NB4 (cell line): Measurements from ENCODE around the gene FAR1.

Experiments used
- DNase-seq: peaks from one replicate; pipeline ENCODE4 v3.0.0; 2010; ENCODE audit warnings: low read depth
- H3K4me3 ChIP-seq: one replicate; pipeline ENCODE4 v1.5.1; 2011; ENCODE audit warnings: mild to moderate bottlenecking, low read depth, low read length, moderate library complexity
- MYC ChIP-seq: IDR thresholded peaks from 2 replicates; pipeline ENCODE4 v1.6.1; 2011; ENCODE audit warnings: low read depth, low read length
- POLR2A ChIP-seq: IDR thresholded peaks from 2 replicates; pipeline ENCODE4 v1.6.1; 2011; ENCODE audit warnings: mild to moderate bottlenecking; ENCODE audit not compliant: insufficient read length; ENCODE audit errors: extremely low read depth
- TF ChIP-seq, protein P1 (sequence below): IDR thresholded peaks from 2 replicates; pipeline ENCODE4 v1.6.1; 2011; ENCODE audit warnings: low read depth, low read length
- TF ChIP-seq, protein P2 (sequence below): IDR thresholded peaks from one replicate; pipeline ENCODE4 v1.5.1; 2012; ENCODE audit warnings: low read depth, low read length

FAR1 gene

DNA sequence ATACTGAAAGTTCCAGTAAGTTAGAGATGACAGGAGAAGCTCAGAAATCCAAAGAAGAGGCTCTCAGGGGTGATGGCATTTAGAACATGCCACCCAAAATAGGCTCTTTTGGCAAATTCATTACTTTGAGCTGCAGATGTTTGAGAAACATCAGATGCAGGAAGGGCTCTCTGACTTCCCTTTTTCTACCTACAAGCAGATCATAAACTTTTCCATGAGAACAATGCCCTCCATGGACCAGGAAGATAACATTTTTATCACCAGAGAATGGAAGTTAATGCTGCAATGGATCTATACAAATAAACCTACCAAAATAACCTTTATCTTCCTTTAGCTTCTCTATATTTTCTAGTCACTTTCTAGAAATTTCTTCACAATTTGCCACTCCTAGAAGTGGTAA is 32.7 kb upstream of the FAR1 start:
- H3K4me3 ChIP-seq = no peak overlapping the region
- DNase-seq = no peak
- no peak for TF ChIP-seq MYC
- TF ChIP-seq, protein P1, sequence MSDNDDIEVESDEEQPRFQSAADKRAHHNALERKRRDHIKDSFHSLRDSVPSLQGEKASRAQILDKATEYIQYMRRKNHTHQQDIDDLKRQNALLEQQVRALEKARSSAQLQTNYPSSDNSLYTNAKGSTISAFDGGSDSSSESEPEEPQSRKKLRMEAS = no peak
- no peak for TF ChIP-seq POLR2A
- TF ChIP-seq, protein P2, sequence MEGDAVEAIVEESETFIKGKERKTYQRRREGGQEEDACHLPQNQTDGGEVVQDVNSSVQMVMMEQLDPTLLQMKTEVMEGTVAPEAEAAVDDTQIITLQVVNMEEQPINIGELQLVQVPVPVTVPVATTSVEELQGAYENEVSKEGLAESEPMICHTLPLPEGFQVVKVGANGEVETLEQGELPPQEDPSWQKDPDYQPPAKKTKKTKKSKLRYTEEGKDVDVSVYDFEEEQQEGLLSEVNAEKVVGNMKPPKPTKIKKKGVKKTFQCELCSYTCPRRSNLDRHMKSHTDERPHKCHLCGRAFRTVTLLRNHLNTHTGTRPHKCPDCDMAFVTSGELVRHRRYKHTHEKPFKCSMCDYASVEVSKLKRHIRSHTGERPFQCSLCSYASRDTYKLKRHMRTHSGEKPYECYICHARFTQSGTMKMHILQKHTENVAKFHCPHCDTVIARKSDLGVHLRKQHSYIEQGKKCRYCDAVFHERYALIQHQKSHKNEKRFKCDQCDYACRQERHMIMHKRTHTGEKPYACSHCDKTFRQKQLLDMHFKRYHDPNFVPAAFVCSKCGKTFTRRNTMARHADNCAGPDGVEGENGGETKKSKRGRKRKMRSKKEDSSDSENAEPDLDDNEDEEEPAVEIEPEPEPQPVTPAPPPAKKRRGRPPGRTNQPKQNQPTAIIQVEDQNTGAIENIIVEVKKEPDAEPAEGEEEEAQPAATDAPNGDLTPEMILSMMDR = no peak

DNA sequence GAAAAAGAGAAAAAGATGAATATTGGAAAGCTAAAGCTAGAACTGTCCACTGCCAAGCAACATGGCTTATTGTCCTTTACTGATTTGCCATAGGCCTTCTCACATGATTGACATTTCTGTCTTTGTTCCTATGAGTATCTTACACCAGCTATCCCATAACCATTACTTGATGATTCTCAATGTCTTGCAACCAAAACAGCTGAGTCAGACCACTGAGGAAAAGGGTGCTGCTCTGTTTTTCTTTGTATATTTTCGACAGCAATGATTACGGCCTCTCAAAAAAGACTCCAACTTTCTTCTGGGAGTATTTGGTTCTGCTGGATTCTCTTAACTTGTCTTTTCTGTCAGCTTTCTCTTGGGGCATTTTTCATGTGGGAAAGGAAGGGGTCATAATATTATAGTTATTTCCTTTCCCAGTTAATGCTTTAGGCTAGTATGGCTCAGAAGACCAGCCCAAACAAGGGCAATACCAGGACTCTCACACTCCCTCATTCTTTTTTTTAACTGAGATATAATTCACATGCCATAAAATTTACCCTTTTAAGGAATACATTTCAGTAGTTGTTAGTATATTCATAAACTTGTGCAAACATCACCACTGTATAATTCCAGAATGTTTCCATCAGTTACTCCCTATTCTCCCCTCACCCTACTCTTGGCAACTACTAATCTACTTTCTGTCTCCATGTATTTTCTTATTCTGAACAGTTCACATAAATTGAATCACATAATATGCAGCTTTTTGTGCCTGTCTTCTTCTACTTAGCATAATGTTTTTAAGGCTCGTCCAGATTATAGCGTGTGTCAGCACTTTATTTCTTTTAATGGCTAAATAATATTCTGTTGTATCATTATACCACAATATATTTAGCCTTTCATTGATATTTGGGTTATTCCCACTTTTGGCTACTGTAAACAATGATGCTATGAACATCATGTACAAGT is 31.1 kb upstream of the FAR1 start:
- no peak for TF ChIP-seq MYC
- TF ChIP-seq, protein P2 = no peak
- TF ChIP-seq, protein P1 = no peak
- no peak for TF ChIP-seq POLR2A
- DNase-seq = no peak
- H3K4me3 ChIP-seq = no peak overlapping the region

DNA sequence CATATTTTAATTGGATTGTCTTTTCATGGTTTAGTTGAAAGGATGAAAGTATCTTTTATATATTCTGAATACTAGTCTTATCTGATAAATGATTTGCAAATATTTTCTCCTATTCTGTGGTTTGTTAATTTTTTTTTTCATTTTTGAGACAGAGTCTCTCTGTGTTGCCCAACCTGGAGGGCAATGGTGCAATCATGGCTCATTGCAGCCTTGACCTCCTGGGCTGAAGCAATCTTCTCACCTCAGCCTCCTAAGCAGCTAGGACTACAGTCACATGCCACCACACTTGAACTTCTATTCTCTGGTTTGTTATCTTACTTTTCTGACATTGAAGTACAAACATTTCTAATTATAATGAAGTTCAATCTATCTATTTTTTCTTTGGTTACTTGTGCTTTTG is 30.0 kb upstream of the FAR1 start:
- H3K4me3 ChIP-seq = no peak overlapping the region
- peak; percentile 4 for DNase-seq
- TF ChIP-seq POLR2A (no peak), MYC (no peak)
- TF ChIP-seq, protein P2 = no peak
- TF ChIP-seq, protein P1 = no peak

DNA sequence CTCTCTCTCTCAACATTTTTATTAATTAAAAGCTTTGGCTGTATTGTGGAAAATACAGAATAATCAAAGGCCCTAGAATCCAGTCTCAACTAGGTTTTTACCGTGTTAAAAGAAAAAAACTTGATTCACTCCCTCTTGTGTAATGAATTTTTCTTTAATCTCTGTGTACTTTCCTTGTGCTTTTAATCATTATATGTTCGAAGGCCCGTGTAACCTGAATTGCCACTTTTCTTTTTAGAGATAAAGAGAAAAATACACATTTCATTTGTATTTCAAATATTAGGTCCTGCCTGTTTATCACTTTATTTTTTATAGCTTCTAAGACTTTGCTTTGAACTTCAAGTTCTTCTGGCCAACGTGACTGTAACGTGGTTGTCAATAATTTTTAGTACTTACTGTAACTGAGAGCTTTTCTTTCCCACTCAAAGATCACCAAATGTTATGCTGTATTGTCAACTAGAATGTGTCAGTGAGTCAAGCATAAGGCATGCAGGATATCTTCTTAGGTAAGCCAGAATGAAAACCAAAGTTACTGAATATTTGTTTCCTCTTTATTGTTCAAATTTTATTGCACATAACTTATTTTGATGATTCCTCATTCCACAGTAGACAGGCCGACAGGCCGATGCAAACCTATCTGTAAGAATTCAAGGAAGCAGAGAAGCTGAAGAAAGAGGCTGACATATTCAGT is 23.3 kb upstream of the FAR1 start:
- no peak for DNase-seq
- no peak overlapping the region for H3K4me3 ChIP-seq
- TF ChIP-seq, protein P2 = no peak
- no peak for TF ChIP-seq MYC
- TF ChIP-seq POLR2A = no peak
- TF ChIP-seq, protein P1 = no peak

DNA sequence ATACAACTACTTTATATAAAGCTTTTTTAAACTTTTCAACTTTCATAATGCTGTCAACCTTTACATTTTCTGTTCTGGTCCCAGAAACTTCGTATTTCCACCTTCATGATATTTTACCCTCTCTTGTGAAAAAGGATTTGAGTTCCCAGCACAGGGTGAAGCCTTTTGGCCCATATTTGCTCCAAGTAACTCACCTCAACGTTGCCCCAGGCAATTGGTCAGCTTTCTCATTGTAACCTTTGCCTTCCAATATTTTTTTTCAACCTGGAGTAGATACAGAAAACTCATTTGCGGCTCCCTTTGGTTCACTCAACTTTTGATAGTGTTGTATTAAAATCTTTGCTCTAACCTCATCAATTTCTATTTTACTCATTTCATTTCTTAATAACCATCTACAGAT is 21.1 kb upstream of the FAR1 start:
- H3K4me3 ChIP-seq = no peak overlapping the region
- no peak for DNase-seq
- TF ChIP-seq, protein P2 = no peak
- TF ChIP-seq, protein P1 = no peak
- TF ChIP-seq POLR2A = no peak
- no peak for TF ChIP-seq MYC
